HG03103 (cell line): ENCODE data around the gene BUD23.
"Not testable (repeated sequence)": the region's sequence is repeated elsewhere in the genome, so short reads cannot be mapped to it uniquely, and the experiment has no call there.

ENCODE experiments used
- ATAC-seq: cut with Tn5 transposase; IDR thresholded peaks from one replicate; pipeline ENCODE4 v1.9.1; 2021; ENCODE audit warnings: low read depth; ENCODE audit not compliant: unreplicated experiment

Gene BUD23

DNA sequence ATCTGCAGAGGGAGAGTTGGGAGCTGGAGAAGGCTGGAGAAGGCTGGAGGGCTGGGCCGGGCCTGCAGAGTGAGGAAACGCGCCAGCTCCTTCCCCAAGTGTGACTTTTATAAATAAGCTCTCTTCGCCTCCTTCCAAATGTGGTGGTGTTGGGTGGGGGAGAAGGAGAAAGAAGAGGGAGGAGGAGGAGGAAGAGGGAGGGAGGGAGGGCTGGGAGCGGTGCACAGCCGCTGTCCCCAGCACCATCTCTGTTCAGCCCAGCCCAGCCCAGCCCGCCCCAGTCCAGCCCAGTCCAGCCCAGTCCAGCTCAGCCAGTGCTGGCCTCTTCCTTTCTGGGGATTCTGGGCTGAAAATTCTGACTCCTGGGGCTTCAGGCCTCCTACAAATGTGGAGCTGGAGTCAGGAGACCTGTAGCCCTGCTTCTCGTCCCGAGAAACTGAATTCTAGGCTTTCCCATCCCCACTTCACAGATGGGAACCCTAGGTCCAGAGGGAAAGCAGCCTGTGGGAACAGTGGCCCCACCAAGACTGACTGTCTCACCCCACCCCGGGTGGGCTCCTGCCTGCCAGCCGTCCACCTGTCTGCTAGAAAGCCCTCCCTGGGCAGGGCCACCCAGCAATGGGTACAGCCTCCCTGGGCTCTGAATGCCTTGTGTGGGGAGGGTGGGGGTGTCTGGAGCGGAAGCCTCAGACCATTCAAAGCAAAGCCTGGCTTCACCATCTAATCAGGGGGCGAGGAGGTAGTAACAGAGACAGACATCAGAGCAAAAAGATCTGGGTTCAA lies 33.8 kb downstream of the BUD23 start:
- ATAC-seq: no peak

DNA sequence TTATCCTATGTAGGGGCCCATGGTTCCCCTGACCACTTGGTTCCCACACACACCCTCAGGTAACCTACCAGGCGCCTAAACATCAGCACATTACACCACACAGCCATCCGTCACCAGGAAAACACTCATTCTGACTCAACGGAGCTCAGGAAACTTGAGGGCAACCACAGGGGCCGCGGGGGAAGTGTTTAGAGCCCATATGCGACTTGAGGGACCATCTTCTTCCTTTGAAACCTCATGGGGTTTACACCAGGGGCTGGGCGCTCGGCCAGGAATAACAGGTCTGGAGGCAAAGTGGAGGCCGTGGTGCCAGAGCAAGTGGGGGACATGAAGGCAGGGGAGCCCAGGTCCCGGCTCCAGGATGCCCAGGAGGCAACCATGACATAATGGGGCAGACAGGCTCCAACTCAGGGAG lies 34.6 kb downstream of the BUD23 start:
- ATAC-seq: no peak

DNA sequence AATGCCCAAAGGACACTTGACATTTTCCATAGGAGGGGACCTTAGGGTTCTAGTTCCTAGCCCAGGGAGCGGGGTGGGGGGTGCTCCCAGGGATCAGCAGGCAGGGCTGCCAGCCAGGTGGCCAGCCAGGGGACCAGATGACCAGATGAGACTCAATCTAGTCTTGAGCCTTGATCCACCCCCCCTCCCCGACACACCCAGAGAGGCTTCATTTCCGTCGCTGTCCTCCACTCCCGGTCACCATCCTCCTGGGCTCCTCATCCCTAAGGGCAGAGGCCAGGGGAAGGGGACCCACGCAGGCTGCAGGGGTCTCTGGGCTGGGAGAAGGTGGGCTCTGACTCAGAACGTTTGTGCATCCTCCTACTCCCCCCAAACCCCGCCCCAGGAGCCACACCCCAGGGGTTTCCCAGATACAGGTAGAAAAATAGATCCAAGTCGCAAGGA lies 35.1 kb downstream of the BUD23 start:
- no peak for ATAC-seq

DNA sequence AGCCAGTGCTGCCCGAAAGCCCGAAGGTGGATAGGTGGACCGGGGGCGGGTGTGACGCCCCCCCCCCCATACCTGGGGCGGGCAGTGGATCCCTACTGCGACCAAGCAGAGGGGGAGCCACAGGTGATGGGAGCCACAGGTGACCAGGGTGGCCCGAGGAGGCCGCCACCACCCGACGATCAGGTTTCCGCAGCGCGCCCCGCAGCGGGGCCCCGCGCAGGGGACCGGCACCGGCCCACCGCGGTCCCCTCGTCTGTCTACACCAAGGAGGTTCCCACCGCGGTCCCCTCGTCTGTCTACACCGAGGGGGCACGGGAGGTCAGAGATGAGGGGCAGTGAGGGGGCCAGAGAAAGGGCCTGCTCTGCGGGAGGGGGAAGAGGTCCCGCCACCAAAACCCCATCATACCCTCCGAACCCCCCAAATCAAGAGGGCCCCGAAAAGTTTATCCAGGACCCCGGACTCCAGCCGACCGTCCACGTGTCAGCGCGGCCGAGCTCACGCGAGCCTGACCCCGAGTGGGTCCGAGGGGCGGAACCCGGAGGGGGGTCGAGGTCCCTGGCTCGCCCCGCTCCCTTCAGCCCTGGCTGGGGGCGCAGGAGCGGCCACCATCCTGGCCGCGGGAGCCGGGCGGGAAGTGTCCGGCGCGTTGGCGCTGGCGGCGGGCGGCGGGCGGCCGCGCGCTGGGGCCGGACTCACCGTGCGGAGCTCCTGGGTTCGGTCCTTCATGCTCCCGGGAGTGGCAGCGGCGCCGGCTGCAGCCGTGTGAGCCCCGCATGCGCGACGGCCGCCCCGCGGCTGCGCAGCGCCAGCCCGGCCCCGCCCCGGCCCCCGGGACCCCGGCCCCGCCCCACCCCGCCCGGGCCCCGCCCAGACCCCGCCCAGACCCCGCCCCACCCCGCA lies 35.8 kb downstream of the BUD23 start, which contains the start of gene STX1A:
STX1A (minus strand) TSS at position 765 of the 901 bp plus-strand sequence; CDS start at position 727, 38 bp downstream.
- peak; percentile 54 for ATAC-seq

DNA sequence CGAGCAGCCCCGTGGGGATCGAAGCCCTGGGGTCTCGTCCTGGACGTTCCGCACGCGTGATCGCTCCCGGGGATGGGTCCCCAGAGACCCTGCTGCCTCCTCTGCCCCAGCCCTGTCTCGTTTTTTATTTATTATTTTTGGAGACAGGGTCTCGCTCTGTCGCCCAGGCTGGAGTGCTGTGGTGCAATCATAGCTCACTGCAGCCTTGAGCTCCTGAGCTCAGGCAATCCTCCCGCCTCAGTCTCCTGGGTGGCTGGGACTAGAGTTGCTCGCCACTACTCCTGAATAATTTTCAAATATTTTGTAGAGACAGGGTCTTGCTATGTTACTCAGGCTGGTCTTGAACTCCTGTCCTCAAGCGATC lies 36.4 kb downstream of the BUD23 start:
- peak; percentile 7 for ATAC-seq

DNA sequence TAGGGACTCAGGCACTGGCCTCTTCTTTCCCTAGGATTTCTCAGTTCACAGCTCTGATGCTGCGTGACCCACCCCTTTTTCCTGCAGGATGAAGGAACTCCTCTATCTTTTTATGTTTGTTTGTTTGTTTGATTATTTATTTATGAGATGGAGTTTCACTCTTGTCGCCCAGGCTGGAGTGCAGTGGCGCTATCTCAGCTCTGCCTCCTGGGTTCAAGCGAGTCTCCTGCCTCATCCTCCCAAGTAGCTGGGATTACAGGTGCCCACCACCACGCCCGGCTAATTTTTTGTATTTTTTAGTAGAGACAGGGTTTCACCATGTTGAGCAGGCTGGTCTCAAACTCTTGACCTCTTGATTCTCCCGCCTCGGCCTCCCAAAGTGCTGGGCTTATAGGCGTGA lies 37.0 kb downstream of the BUD23 start:
- not testable (repeated sequence) for ATAC-seq

DNA sequence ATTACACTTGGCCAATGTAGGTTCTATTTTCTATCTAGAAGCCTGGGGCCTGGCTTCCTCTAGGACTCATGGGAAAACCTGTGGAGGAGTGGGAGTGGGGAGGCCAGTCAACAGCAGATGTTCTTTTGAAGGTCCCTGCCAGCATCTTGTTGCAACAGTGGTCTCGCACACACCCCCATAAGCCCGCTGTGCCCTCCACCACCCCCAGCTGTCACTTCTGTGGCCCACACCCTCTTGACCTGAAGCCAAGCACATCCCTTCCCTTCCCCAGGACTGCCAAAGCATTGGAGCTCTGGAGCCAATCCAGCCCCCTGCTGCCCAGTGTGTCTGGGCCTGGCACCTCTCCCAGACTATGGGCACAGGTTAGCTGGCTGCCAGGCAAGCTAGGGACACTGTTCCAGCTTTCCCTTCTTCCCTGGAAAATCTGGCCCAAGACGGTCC lies 38.0 kb downstream of the BUD23 start:
- ATAC-seq: no peak

DNA sequence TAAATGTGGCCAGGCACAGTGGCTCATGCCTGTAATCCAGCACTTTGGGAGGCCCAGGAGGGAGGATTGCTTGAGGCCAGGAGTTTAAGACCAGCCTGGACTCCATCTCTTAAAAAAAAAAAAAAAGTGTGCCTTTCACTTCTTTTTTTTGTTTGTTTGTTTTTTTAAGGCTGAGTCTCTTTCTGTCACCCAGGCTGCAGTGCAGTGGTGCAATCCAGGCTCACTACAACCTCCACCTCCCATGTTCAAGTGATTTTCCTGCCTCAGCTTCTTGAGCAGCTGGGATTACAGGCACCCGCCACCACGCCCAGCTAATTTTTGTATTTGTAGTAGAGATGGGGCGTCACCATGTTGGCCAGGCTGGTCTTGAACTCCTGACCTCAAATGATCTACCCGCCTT lies 38.8 kb downstream of the BUD23 start:
- not testable (repeated sequence) for ATAC-seq

DNA sequence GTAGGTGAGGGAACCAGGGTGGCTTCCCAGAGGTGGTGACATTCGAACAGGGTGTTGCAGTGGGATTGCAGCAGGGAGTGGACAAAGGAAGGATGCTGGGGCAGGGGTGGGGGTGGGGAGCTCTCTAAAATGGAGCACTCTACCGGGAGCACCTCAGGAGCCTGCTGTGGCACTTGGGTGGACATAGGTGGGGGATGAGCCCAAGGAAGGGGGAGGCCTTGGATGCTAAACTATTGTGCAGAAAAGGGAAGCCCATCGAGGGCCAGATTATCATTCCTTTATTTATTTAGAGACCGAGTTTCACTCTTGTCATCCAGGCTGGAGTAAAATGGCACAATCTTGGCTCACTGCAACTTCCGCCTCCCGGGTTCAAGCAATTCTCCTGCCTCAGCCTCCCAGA lies 39.4 kb downstream of the BUD23 start:
- no peak for ATAC-seq

DNA sequence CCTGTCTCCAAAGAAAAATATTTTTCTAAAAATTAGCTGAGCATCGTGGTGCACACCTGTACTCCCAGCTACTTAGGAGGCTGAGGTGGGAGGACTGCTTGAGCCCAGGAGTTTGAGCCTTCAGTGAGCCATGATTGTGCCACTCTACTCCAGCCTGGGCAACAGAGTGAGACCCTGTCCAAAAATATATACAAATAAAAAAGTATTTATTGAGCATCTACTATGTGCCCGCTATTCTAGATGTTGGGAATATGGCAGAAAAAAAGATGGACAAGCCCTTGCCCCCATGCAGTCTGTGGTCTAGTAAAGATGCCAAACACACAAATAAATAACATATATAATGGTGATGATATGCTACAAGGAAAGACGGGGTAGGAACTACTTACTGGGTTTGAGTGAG lies 40.4 kb downstream of the BUD23 start:
- ATAC-seq: no peak

DNA sequence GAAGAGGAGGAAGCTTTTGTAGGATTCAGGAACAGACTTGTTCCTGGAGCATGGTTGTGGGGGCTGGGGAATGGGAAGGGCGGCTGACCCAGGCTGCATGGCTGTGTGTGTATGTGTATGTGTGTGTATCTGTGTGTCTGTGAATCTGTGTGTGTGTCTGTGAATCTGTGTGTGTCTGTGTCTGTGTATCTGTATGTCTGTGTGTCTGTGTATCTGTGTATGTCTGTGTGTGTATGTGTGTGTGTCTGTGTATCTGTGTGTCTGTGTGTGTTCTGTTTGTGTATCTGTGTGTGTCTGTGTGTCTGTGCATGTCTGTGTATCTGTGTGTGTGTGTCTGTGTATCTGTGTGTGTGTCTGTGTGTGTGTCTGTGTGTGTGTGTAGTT lies 42.7 kb downstream of the BUD23 start:
- ATAC-seq: no peak

DNA sequence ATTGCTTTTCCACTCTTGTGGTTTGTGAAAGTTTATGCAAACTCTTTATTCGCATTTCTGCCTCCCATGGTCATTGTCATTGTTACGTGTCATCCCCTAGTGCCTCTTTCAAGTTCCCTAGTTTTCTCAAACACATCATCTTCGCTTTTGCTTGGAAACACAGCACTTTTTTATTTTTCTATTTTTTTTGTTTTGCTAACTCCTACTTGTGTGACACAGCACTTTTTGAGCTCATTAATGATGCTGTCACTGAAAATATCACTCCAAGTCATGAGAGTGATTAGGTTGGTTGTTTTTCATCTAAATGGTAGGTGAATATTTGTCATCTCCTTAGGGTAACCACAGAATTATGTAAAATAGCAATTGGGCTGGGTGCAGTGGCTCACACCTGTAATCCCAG lies 44.6 kb downstream of the BUD23 start:
- ATAC-seq: no peak

DNA sequence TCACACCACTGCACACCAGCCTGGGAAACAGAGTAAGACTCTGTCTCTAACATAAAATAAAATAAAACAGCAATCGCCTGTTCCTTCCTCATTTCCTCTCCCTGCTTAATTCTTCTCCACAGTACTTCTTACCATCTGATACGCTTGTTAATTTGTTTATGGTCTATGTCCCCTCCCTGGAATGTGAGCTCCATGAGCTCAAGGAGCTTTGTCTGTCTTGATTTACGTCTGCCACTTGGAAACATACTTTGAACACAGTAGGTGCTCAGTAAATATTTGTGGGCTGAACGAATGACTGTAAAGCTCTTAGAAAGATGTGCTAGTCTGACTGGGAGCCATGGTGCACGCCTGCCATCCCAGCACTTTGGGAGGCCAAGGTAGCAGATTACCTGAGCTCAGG lies 45.2 kb downstream of the BUD23 start:
- no peak for ATAC-seq

DNA sequence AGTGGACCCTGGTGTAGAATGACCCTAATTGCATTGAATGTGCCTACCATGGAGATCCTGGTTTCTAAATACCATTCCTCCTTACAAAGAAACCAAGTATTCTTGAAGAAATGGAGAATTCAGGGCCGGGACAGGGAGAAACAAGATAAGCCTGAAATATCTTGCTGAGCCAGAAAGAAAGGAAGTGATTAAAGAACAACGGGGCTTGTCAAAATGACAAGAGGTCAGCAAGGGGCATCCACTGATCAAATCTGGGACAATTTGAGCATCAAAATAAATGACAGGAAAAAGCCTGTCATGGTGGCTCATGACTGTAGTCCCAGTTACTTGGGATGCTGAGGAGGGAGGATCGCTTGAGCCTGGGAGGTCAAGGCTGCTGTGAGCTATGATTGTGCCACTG lies 47.1 kb downstream of the BUD23 start:
- no peak for ATAC-seq

DNA sequence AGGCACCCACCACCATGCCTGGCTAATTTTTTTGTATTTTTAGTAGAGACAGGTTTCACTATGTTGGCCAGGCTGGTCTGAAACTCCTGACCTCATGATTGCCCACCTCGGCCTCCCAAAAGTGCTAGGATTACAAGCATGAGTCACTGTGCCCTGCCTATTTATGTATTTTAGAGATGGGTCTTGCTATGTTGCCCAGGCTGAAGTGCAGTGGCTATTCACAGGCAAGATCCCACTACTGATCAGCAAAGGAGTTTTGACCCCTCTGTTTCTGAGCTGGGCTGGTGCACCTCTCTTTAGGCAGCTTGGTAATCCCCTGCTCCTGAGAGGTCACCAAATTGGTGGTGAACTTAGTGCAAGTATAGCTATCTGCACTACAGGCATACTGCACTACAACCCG lies 49.0 kb downstream of the BUD23 start:
- no peak for ATAC-seq

DNA sequence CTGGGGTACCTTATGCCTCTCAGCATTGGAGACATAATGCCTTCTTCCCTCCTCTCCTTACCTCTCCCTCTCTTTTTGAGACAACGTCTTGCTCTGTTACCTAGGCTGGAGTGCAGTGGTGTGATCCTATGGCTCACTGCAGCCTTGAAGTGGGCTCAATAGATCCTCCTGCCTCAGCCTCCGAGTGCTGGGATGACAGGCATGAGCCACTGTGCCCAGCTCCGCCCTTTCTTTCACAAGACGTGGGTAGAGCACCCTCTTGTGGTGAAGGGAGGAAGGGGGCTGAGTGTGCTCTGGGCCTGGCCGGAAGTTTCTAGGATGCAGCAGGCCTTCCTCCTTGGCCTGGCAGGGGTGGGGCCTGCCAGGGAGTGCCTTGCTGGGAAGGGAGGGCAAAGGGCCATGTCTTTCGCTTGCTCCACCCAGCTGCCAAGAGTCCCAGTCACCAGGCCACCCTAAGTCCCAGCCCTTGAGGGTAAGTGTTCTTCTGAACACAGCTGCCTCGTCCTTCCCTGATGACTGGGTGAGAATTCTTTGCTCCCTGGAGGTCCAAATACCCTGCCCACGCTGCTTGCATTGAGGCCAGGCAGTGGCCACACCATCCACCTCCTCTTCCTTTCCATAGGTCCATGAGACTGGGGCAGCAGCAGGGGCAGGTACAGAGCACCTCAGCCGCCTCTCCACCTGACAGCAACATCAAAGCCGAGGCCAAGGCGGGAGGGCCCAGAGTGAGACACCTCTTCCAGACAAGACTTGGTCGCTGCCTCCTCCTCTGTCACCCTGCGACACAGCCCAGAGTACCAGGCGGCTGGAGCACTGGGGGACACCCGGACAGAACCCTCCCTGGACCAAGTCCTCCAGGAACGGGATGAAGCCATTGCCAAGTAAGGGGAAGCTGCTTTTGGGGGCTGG lies 51.5 kb downstream of the BUD23 start:
- ATAC-seq: peak; percentile 44

DNA sequence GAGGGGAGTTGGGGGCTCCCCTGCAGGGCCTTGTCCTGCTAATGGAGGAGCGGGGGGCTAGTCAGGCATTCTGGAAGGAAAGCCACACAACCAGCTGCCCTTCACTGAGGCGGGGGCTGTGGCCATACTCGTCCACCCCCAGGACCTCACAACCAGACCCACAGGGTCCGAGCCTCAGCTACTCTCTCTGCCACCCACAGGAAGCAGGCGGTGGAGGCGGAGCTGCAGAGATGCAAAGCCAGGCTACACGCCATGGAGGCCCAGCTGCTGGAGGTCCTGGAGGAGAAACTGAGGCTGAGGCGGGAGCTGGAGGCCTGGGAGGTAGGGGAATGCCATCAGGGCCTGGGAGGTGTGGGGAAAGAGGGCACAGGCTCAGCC lies 52.1 kb downstream of the BUD23 start:
- ATAC-seq: no peak

DNA sequence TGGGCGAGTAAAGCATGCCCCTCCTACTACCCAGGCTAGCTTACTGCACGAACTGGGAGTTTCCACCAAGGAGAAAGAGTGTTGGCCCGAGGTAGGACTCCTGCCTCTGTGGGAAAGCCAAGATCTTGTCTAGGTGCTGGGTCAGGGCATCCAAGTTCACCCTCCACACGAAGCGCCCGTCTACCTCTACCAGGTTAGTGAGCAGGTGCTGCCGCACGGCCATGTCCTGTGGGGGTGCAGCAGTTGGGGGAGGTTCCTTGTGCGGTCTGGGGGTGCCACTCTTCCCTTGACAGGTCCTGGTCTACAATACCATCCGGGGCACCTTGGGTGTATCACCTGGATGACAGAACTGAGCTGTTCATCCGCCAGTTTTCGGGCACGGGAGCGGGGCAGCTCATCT lies 53.5 kb downstream of the BUD23 start:
- ATAC-seq: no peak

DNA sequence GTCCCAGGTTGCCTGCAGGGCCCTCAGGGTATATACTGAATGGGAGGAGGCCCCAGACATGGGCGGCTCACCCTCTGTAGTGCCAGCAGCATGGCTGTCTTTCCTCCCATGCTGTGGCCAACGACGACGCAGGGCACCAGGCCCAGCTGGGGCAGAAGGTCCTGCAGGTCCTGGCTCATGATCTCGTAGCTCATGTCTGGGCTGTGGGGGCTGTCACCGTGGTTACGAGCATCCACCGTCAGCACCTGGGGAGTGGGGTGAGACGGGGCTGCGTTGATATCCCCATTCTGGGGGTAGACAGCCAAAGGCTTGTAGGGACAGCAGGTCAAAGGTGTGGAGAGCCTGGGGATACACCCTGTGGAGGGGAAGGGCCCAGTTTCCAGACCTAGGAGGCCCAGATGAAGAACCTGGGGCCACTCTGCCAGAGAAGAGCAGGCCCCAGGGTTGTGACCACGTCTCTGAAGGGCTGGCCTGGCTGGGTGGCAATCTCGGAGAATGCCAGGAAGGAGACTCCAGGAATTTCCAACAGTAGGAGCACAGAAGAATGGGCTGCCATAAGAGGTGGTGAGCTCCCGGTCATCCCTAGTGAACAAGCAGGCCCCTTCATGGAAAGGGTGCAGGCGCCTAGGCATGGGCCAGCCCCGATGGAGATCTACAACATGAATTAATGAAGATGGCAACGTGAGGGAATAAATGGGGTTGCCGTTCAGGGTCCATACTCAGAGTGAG lies 54.3 kb downstream of the BUD23 start:
- no peak for ATAC-seq

DNA sequence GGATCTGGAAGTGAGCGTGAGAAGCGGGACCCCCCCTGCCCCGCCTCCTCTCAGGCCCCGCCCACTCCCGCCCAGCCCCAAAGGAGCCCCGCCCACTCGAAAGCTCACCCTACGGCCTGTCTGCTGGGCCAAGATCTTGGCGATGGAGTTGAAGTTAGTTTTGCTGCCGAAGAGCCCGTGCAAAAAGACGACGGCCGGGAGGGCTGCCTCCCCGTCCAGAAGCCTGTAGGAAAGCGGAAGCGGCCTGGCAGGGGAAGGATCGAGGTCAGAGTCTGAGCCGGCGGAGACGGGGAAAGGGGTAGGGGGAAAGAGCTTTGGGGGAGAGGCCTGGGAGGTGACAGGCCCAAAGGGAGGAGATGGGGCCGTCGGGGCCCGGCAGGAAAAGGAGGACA lies 54.8 kb downstream of the BUD23 start:
- ATAC-seq: no peak
